RPMI7951 (cell line): ENCODE results near the gene ITIH6. TPM values are rescaled to one million over a fixed set of nuclear protein-coding genes. Genes with fewer than 3 reads are reported as not detected.
"Not testable (repeated sequence)": the region's sequence is repeated elsewhere in the genome, so short reads cannot be mapped to it uniquely, and the experiment has no call there.

ENCODE experiments used
- DNase-seq: peaks from one replicate; pipeline ENCODE4 v3.0.0-alpha.2; 2012; ENCODE audit warnings: low read depth
- total RNA-seq: library from RNA; depleted of rRNA; stranded (reverse); fragments of >200 nt; shearing (Covaris generic); gene quantifications from 2 replicates; pipeline ENCODE4 v1.2.3, GENCODE V29; 2014; rRNA removed

ITIH6 gene, protein sequence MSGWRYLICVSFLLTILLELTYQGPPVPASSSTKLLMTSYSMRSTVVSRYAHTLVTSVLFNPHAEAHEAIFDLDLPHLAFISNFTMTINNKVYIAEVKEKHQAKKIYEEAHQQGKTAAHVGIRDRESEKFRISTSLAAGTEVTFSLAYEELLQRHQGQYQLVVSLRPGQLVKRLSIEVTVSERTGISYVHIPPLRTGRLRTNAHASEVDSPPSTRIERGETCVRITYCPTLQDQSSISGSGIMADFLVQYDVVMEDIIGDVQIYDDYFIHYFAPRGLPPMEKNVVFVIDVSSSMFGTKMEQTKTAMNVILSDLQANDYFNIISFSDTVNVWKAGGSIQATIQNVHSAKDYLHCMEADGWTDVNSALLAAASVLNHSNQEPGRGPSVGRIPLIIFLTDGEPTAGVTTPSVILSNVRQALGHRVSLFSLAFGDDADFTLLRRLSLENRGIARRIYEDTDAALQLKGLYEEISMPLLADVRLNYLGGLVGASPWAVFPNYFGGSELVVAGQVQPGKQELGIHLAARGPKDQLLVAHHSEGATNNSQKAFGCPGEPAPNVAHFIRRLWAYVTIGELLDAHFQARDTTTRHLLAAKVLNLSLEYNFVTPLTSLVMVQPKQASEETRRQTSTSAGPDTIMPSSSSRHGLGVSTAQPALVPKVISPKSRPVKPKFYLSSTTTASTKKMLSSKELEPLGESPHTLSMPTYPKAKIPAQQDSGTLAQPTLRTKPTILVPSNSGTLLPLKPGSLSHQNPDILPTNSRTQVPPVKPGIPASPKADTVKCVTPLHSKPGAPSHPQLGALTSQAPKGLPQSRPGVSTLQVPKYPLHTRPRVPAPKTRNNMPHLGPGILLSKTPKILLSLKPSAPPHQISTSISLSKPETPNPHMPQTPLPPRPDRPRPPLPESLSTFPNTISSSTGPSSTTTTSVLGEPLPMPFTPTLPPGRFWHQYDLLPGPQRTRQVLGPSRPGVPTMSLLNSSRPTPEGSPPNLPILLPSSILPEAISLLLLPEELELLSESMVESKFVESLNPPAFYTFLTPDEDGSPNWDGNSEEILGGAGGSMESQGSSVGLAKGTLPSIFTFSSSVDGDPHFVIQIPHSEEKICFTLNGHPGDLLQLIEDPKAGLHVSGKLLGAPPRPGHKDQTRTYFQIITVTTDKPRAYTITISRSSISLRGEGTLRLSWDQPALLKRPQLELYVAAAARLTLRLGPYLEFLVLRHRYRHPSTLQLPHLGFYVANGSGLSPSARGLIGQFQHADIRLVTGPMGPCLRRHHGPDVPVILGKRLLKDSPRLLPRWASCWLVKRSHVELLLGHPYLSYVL
- 1.2 TPM in 2 replicates for total RNA-seq

DNA sequence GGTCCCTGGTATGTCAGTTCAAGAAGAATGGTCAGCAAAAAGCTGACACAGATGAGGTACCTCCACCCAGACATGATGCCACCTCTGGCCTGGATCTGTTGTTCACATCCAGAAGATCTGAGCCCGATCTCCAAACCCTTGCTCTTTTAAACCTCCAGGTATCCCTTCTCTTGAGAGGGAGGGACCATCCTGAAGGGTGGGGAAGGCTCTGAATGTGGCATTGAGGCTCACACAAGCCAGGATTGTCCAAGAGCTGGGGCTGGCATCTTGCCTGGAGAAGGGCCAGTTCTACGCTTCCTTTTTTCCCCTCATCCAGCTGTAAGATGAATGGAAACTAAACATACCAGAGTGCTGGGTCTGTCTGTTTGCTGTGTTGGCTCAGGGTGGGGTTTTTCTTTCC is at the start of gene ITIH6:
Gene ITIH6 (minus strand): TSS at position 119 of the 400 bp plus-strand sequence. CDS start 45 bp downstream, at position 74.
- DNase-seq = peak; percentile 21

DNA sequence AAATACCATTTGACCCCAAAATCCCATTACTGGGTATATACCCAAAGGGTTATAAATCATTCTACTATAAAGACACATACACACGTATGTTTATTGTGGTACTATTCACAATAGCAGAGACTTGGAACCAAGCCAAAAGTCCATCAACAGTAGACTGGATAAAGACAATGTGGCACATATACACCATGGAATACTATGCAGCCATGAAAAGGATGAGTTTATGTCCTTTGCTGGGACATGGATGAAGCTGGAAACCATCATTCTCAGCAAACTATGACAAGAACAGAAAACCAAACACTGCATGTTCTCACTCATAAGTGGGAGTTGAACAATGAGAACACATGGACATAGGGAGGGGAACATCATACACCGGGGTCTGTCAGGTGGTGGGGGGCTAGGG is 49.6 kb upstream of the ITIH6 start:
- DNase-seq = not testable (repeated sequence)

DNA sequence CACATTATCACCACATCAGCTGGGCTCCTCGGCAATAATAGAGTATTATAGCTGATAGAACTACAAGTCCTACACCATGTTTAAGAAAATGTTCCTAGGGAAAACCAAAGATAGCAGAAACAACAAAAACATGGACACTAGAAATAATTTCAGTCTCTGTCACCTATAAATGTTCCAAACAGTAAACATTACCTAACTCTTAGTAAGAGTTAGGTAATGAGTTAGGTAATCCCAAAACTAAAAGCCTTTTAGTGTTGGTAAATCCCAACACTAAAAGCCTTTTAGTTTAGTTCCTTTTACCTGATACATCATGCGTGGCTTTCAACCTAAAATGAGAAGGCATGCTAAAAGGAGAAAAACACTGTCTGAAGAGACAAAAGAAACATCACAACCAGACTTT is 45.0 kb upstream of the ITIH6 start:
- no peak for DNase-seq

DNA sequence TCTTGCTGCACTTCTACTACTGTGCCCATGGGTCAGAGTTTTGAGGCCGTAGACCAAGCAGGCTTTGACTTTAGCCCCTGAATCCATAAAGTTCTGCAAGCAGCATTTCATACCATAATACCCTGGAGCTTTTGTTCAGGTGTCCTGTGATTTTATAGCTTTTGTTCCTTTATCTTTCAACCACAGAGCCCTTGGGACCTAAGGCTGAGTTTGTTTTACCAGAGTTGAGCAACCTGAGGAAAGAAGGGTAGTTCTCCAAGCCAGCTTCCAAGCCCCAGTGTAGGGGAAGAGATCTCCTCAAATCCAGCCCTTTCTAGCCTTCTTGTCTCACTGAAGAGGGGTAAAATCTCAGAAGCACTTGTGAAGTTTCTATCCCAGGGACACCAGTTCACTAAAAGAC is 44.6 kb upstream of the ITIH6 start:
- no peak for DNase-seq

DNA sequence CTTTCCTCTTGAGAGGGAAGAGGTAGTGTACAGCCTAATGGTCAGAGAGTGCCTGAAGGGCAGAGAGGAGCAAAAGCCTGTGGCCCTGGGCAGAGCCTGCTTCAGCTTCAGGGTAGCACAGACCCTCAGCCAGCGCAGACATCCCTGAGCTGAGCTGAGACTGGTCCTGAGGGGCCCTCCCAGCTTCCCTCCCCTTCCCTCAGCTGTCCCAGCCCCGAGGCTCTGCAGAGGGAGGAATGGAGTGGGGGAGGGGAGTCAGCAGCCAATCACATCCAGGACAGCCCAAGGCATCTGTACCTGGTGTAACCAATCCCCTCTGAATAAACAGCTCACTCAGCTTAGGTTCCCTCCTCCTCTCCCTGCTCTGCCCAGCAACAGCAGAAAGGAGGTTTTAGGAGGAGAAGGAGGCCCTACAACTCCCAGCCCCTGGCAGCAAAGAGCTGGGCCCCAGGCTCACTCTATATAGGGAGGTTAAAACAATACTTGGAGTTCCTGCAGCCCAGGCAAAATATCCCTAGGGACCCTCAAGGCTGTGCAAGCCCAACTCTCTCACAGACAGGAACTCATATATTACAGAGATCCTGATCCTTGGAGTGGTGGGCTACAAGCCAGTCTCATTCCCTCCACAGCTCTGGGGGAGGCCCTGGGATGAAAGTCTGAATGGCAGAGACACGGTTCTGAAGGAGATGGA is 43.3 kb upstream of the ITIH6 start:
- DNase-seq = not testable (repeated sequence)

DNA sequence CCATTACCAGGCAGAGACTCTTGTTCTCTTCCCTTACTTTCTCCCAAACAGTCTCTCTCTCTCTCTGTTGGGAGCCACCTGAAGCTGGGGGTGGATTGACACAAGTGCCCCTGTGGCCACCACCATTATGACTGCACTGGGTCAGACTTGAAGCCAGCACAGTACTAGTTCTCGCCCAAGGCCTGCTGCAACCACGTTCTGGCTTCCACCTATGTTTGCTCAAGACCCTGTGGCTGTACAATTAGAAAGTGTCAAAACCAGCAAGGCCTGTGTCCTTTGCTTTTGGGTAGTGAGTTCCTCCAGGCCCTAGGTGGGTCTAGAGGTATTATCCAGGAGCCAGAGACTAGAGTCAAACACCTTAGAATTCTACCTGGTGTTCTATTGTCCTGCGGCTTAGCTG is 40.5 kb upstream of the ITIH6 start:
- DNase-seq = no peak

DNA sequence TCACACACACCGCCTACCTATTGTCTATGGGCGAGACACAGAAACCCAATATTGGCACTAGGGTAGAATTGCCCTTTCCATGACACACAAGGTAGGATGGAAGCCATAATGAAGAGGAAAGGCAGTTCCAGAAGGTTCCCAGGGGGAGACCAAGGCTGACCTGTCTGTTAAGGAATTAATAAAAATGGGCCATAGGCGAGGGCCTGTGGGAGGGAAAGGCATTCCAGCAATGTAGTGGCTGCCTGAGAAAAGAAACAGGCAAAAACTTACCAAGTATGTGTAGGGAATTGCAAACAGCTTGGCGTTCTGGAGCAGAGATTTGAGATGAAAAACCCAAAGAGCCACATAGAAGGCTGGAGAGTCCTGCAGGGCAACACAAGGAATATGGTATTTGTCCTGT is 28.5 kb upstream of the ITIH6 start:
- no peak for DNase-seq

DNA sequence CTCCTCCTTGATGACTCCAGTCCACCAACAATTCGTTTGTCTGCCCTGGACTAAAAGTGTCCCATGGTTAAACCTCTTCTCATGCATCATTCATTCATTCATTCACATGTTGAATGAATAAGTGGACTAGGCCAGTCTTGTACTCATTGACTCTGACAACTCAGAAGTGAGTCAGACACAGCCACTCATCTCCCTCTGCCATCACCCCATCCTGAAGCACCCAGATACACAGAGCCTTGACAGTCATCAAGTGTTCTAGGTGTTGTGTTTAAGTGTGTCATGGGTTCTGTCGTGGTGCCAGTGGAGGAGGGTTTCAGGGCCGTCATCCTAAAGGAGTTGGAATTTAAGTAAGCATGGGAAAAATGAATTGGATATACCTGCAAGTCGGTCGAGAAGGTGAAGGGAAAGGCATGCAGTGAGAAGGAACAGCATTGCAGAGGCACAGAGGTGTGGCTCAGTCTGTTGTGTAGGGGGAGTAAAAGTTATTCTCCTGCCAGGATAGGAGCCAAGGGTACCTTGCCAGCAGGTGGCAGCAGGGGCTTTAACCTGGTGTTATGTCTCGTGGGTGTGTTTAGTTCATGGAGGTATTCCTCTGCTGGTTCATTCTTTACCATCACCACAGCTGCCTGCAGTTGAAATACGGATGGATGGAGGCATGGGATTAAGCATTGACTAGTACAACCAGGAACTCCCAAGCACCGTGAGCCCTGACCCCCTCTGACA is 27.8 kb upstream of the ITIH6 start:
- DNase-seq = no peak

DNA sequence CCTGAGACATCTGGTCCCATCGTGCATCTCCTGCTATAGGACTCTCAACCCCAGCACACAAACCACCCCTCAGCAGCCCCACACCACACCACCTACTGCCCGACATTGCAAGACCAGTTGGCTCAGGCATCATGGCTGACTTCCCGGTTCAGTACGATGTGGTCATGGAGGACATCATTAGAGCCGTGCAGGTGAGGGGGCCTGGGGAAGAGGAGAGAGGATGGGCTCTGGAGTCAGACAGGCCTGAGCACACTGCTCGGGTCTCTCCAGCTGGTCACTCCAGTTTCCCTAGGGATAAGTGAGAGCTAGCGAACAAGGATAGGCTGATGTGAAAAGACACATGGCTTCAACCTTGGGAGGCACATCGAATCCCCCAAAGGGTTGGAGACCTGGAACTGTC is 26.7 kb upstream of the ITIH6 start:
- no peak for DNase-seq

DNA sequence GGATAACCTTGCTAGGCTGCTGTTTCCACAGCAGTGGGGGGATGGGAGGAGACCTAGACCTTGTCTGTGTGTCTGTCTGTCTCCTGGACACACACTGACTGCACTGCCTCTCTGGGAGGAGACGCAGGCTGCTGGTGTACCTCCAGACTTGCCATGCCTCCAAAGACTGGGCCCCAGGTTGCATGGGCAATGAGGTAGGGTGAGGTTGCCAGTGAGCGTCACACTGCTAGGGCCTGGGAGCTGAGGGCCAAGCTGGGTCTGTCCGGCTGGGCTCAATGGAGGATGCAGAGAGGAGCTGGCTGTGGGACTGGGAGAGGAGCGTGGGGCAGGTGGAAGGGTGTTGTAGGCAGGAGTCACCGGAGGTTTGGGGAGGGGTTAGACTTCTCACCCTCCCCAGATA is 26.1 kb upstream of the ITIH6 start:
- DNase-seq = no peak

DNA sequence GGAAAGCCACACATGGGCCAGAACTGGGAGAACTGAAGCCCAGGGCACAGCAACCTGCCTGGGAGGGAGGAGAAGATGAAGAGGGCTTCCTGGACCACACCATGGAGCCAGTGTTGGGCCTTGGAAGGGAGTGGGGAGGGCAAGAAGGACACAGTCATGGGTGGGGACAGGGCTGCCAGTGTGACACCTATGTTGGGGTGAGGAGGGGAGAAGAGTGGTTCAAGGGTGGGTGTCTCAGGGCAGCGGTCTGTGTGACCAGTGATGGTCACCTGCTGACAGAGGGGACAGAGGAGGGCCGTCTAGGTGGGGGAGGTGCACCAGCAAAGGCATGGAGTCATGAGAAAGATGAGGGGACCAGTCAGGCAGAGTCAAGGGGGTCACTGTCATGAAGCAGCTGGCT is 23.3 kb upstream of the ITIH6 start:
- no peak for DNase-seq

DNA sequence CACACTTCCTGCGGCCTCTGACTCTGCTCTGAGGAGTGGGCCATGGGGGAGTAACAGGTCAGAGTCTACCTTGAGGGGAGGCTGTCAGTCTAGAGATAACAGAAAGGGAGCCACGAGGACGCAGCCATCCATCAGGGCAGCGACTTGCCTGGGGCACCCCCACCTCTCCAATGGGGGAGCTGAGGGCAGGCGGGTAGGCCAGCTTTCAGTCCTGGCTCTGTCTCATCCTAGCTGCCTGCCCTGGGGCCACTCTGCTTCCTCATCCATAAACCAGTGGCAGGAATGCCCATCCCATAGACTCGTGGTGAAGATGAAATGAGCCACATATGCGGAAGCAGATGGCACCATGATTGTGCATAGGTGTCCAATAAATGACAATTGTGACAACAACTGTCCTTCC is 22.7 kb upstream of the ITIH6 start:
- no peak for DNase-seq

DNA sequence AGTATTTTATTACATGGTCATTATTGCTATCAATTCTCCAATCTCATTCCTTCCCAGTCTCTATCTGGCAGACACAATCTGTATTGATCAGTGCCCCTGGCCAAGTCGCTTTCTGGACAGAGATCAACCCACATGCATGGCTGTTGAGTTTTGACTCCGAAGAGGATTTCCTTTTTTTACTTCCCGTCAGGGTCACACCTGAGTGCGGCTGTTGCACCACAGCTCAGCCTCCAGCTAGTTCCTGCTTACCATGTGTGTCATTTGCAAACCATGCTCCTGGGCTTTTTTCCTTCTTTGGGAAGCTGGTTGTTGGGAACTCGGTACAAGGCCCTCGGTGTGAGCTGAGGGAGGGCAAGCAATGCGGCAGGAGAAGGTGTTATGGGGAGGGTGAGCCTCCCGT is 21.1 kb upstream of the ITIH6 start:
- DNase-seq = no peak

DNA sequence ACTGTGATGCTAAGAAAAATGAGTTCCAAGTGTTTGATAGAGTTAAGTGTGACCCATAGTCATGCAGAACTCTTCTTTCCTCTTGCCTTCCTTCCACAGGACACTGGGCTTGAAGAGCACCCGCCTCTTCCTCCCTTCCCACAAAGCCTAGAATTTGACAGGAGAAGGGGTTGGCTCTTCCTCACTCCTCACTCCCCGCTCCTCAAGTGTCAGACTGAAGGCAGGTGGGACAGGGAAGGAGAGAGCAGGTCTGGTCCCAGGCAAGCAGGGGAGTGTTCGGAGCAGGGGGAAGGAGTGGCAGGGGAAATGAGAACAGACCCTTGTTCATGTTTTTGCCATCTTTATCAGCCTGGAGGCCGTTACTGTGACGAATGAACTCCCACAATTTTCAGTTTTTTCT is 20.2 kb upstream of the ITIH6 start:
- no peak for DNase-seq

DNA sequence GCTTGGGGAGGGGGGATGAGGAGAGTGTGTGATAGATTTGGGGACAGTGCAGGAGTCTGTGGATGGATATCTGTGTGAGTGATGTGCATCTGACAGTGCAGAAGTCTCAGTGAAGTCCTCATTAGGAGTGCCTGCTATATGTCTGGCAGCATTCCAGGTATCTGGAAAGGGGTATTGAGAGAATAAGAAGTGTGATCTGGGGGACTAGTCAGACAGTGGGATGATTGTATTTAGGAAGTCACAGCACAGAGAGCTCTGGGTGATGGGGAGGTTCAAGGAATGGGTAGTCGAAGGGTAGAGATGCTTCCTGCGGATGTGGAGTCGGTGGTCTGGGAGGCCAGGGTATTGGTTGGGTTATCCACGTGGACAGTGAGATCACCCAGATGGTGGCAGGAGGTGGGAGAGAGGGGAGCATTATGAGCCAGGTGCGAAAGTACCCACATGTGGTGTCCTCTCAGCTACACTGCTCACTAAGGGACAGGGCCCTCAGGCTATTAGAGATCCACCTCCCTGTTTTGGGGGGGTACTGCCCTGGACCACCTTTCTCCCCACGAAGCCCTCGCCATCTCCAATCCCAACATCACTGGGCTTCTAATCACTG is 19.3 kb upstream of the ITIH6 start:
- no peak for DNase-seq

DNA sequence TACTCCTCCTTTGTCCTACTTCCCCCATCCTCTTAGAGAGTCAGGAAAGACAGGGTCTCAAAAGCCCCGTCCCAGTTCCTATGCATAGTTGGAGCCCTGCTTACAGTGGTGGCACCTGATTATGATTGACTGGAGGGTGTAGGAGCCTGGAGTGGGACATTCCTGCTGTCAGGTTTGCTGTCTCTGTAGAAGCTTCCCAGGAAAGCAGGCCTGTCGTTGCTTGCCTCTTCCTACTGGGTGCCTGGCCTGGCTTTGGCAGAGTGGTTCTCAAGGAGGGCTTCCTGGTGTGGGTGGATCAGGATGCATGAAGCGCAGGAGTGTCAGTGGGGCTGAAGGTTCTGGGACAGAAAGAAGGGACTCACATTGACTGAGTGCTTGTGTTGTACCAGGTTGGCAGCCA is 14.3 kb upstream of the ITIH6 start:
- no peak for DNase-seq

DNA sequence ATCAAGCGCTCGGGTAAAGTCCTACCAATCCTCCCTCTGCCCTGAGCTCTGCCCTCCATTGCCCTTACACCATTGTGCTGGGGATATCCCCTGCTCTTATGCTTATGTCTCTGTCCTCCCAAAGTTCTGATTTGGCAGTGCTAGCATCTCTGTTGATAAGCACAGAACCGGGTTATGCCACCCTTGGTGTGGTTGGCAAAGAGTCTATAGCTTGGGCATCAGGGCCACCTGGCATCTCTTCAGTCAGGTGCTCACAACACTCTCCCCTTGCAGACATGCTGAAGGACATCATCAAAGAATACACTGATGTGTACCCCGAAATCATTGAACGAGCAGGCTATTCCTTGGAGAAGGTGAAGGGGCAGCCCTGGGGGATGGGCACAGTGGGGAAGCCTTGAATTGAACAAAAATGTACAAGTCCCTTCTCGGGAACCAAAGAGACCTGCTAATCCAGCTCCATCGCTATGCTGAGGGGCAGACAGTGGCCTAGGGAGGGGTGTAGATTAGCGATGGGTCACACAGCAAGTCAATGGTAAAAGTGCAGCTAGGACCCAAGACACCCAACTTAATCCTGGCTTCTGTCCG is 13.3 kb upstream of the ITIH6 start:
- no peak for DNase-seq

DNA sequence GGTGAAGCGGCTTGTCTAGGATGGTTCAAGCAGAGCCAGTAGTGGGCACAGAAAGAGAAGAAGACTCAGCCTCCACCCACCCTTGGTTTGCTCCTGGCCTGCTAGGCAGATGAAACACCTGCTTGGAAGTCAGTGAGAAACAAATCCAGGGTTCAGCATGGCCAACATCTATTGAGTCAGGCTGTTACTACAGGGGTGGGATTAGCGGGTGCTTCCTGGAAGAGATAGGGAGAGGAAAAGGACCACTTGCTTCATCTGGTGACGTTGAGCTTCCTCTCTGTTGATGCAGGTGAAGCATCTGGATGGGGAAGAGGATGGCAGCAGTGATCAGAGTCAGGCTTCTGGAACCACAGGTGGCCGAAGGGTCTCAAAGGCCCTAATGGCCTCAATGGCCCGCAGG is 12.5 kb upstream of the ITIH6 start:
- no peak for DNase-seq

DNA sequence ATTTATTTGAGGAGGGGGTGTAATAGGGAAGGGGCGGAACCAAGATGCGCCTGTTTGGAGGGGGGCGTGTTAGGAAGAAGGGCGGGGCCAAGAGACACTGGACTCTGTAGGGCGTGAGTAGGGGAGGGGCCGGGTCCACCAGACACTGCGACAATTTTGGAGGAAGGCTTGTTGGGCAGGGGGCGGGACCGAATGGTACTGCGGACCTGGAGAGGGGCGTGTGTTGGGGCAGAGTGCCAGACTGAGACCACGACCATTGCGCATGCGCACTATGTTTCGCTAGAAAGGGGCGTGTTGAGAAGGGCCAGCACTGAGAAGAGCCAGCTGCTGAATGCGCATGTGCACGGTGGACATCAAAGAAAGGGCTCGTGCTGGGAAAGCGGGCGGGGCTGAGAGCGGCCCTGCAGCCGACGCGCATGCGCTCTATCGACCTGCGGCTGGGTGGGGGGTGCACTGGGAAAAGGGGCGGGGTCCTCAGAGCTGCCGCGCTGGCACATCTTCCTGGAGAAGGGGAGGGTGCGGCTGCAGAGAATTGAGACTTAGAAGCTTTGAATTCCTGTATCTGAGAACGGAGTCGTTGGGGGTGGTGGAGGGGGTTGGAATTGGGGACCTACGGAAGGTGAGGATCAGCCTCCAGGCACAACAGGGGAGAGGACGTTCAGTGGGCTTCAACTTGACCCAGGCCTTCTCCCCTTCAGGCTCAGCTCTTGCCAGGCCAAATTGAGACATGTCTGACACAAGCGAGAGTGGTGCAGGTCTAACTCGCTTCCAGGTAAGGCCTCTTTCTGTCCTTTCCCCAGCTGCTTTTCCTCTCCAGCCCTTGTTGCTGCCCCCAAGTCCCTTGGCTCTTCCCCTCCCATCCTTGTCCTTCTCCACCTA is 10.8 kb upstream of the ITIH6 start:
- peak; percentile 94 for DNase-seq
